Esophagus muscularis mucosa (tissue), 3 donors: ENCODE measurements around the gene ZNF69.
"Not testable (repeated sequence)": the region's sequence is repeated elsewhere in the genome, so short reads cannot be mapped to it uniquely, and the experiment has no call there.

ENCODE experiments used
- CTCF ChIP-seq, 3 experiments: fragments of 200-600 bp in 2 of 3; fragments of 450-650 bp in 1 of 3; sonication (generic) in 2 of 3; IDR thresholded peaks; one replicate each; pipeline ENCODE4 v1.5.1; 2017 to 2019; ENCODE audit warnings: antibody characterized with exemption in 3 of 3, mild to moderate bottlenecking in 2 of 3, moderate library complexity in 1 of 3
- POLR2AphosphoS5 ChIP-seq, 2 donors: sonication (generic); formaldehyde crosslinking; IDR thresholded peaks; one replicate each; pipeline ENCODE4 v1.6.1; 2017; ENCODE audit warnings: antibody characterized with exemption in 2 of 2

- not testable (repeated sequence) for TF ChIP-seq CTCF, POLR2AphosphoS5 (IDR thresholded peaks at IDR 0.05)
These were observed 19.8 kb upstream of the ZNF69 start for GRCh38 chr19:11867766-11868165.
